Fibroblast of lung (primary cell): Measurements from ENCODE around the gene ESD. TPM values are rescaled to one million over a fixed set of nuclear protein-coding genes. Genes with fewer than 3 reads are reported as not detected.

Experiments
- DNase-seq, 2 donors: peaks; one replicate each; pipeline versions ENCODE4 v3.0.0 to v3.0.0-alpha.2; 2010; ENCODE audit warnings: low read depth in 2 of 2
- H2AFZ ChIP-seq: 2 replicates; pipeline ENCODE4 v1.5.1; 2012; ENCODE audit warnings: low read length, control low read depth, inconsistent platforms
- H3K27ac ChIP-seq: 2 replicates; pipeline ENCODE4 v1.5.1; 2011; ENCODE audit warnings: low read length, control low read depth; ENCODE audit not compliant: insufficient read depth
- H3K27me3 ChIP-seq: 2 replicates; pipeline ENCODE4 v1.5.1; 2011; ENCODE audit warnings: mild to moderate bottlenecking, low read length; ENCODE audit not compliant: control insufficient read depth, insufficient read depth
- H3K36me3 ChIP-seq: 2 replicates; pipeline ENCODE4 v1.5.1; 2011; ENCODE audit warnings: low read length; ENCODE audit not compliant: control insufficient read depth, insufficient read depth
- H3K4me1 ChIP-seq: 2 replicates; pipeline ENCODE4 v1.5.1; 2011; ENCODE audit warnings: low read length; ENCODE audit not compliant: control insufficient read depth, insufficient read depth; ENCODE audit errors: extremely low read depth
- H3K4me2 ChIP-seq: 2 replicates; pipeline ENCODE4 v1.5.1; 2011; ENCODE audit warnings: low read length, control low read depth; ENCODE audit not compliant: insufficient read depth; ENCODE audit errors: extremely low read depth
- H3K4me3 ChIP-seq, 4 experiments: fragments of 200-600 bp in 1 of 4; sonication (generic) in 1 of 4; replicated peaks in 1 of 4; 2 replicates each; pipeline ENCODE4 v1.5.1; 2011 to 2016; ENCODE audit warnings: low read length in 4 of 4, low read depth in 3 of 4, mild to moderate bottlenecking in 3 of 4, control low read depth in 2 of 4, inconsistent platforms in 1 of 4, mixed read lengths in 1 of 4; ENCODE audit not compliant: insufficient read depth in 1 of 4; ENCODE audit errors: control extremely low read depth in 1 of 4
- H3K79me2 ChIP-seq: 2 replicates; pipeline ENCODE4 v1.5.1; 2012; ENCODE audit warnings: mild to moderate bottlenecking, low read length, inconsistent platforms; ENCODE audit not compliant: control insufficient read depth, insufficient read depth
- H3K9ac ChIP-seq: 2 replicates; pipeline ENCODE4 v1.5.1; 2011; ENCODE audit warnings: mild to moderate bottlenecking, low read length, control low read depth; ENCODE audit not compliant: insufficient read depth
- H3K9me3 ChIP-seq: 2 replicates; pipeline ENCODE4 v1.5.1; 2012; ENCODE audit warnings: low read depth, low read length; ENCODE audit not compliant: control insufficient read depth, insufficient read depth
- H4K20me1 ChIP-seq: 2 replicates; pipeline ENCODE4 v1.5.1; 2011; ENCODE audit warnings: low read length; ENCODE audit not compliant: control insufficient read depth, insufficient read depth; ENCODE audit errors: extremely low read depth
- CTCF ChIP-seq, 2 donors: IDR thresholded peaks in 1 of 2; conservative IDR thresholded peaks in 1 of 2; 1 replicate in 1 of 2; 2 replicates in 1 of 2; pipeline ENCODE4 v1.5.1; 2011 to 2012; ENCODE audit warnings: low read length in 2 of 2, control low read depth in 1 of 2, inconsistent platforms in 1 of 2, low read depth in 1 of 2, mild to moderate bottlenecking in 1 of 2
- EZH2 ChIP-seq: IDR thresholded peaks from 2 replicates; pipeline ENCODE4 v1.5.1; 2012; ENCODE audit warnings: low read length, control low read depth, mild to moderate bottlenecking; ENCODE audit errors: missing control alignments
- polyA plus RNA-seq, 2 donors: library from polyadenylated mRNA; depleted of rRNA in 1 of 2; stranded (reverse) in 1 of 2; unstranded in 1 of 2; fragments of >200 nt; gene quantifications; 2 replicates each; pipeline ENCODE4 v1.2.1, GENCODE V29; 2011 to 2012; ENCODE audit warnings: missing spikeins in 1 of 2
- total RNA-seq: library from RNA; depleted of rRNA; stranded (reverse); fragments of >200 nt; gene quantifications from 2 replicates; pipeline ENCODE4 v1.2.1, GENCODE V29; 2014

ESD gene
- total and polyA plus RNA-seq, 2 donors (not counting 1 experiment from before 2014, with no cell fraction given), result 118 to 193 TPM

GRCh38 chr13:46782066-46782465 lies 14.9 kb downstream of the ESD start:
- no peak overlapping the region for H3K27ac ChIP-seq
- H3K9me3 ChIP-seq, result no peaks in the 10 kb centered on the region
- TF ChIP-seq CTCF (conservative IDR thresholded peaks at IDR 0.05 in 1 of 2, IDR thresholded peaks at IDR 0.05 in 1 of 2; ENCODE audit: low read depth in 1 of 2, low read length in 2 of 2) (no peak), EZH2 (no peak)
- H3K27me3 ChIP-seq, result no peaks in the 10 kb centered on the region
- H3K4me1 ChIP-seq, result peaks cover 3% of the 10 kb centered on the region
- H2AFZ ChIP-seq, result no peak overlapping the region
- no peaks in the 10 kb centered on the region for H4K20me1 ChIP-seq
- H3K9ac ChIP-seq, result no peak overlapping the region
- no peak overlapping the region for H3K4me2 ChIP-seq
- H3K36me3 ChIP-seq, result peaks cover 2% of the 10 kb centered on the region
- H3K79me2 ChIP-seq, result no peaks in the 10 kb centered on the region
- DNase-seq, result no peak
- no peak overlapping the region for H3K4me3 ChIP-seq

DNA sequence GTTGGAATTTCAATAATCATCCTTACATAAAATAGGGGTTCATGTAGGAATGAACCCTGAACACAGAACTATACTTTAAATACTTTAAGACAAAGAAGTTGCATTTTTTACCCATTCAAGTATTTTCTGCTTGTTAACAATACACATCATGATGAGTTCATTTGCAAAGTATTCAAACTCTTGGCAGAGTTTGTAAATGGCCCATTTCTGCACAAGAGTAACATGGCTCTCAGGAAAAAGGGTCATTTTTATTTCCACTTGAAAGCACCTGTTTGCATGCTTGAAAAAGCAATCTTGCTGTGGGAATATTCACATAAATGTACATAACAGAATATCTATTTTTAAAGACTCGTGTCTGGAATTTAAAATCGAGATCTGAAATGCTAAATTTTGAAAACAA lies 18.1 kb downstream of the ESD start:
- no peaks in the 10 kb centered on the region for H4K20me1 ChIP-seq
- H2AFZ ChIP-seq, result no peak overlapping the region
- no peak overlapping the region for H3K4me3 ChIP-seq
- H3K4me2 ChIP-seq, result no peak overlapping the region
- no peaks in the 10 kb centered on the region for H3K27me3 ChIP-seq
- no peak for TF ChIP-seq CTCF (conservative IDR thresholded peaks at IDR 0.05 in 1 of 2, IDR thresholded peaks at IDR 0.05 in 1 of 2; ENCODE audit: low read depth in 1 of 2, low read length in 2 of 2)
- no peak for TF ChIP-seq EZH2
- no peak overlapping the region for H3K9ac ChIP-seq
- H3K36me3 ChIP-seq, result peaks cover 6% of the 10 kb centered on the region
- peak; percentile 35 to 79 for DNase-seq
- peaks cover 3% of the 10 kb centered on the region for H3K4me1 ChIP-seq
- H3K79me2 ChIP-seq, result no peaks in the 10 kb centered on the region
- no peak overlapping the region for H3K27ac ChIP-seq
- no peaks in the 10 kb centered on the region for H3K9me3 ChIP-seq

GRCh38 chr13:46778095-46778494 lies 18.9 kb downstream of the ESD start:
- Histone ChIP-seq H3K9ac (no peak overlapping the region), H3K4me3 (no peak overlapping the region), H3K9me3 (no peaks in the 10 kb centered on the region), H3K4me2 (no peak overlapping the region), H3K27ac (no peak overlapping the region), H3K27me3 (no peaks in the 10 kb centered on the region), H3K4me1 (peaks cover 3% of the 10 kb centered on the region), H3K79me2 (no peaks in the 10 kb centered on the region), H2AFZ (no peak overlapping the region), H4K20me1 (no peaks in the 10 kb centered on the region), H3K36me3 (peaks cover 6% of the 10 kb centered on the region)
- TF ChIP-seq CTCF (conservative IDR thresholded peaks at IDR 0.05 in 1 of 2, IDR thresholded peaks at IDR 0.05 in 1 of 2; ENCODE audit: low read depth in 1 of 2, low read length in 2 of 2) (no peak), EZH2 (no peak)
- DNase-seq, result peak in 1 of 2 donors; percentile 29
